ENCODE results near the gene EPB41L1. TPM values are rescaled to one million over a fixed set of nuclear protein-coding genes. Genes with fewer than 3 reads are reported as not detected.

The EPB41L1 gene
- polyA plus RNA-seq, 3 donors, result 65.6 to 68.0 (median 67.0) TPM

GRCh38 chr20:36255445-36255844 is 100.9 kb downstream of the EPB41L1 start:
- no peak for DNase-seq

GRCh38 chr20:36259177-36260061 is 104.9 kb downstream of the EPB41L1 start:
- DNase-seq, result no peak

- no peak for DNase-seq
Measured at GRCh38 chr20:36260316-36260715, 105.8 kb downstream of the EPB41L1 start.

GRCh38 chr20:36261389-36262105 is 107.0 kb downstream of the EPB41L1 start:
- DNase-seq, result no peak

- DNase-seq, result no peak
Measured at GRCh38 chr20:36262440-36262839, 107.9 kb downstream of the EPB41L1 start.

- no peak for DNase-seq
Measured at GRCh38 chr20:36264426-36265246, 110.1 kb downstream of the EPB41L1 start.

- no peak for DNase-seq
Measured at GRCh38 chr20:36266189-36266588, 111.6 kb downstream of the EPB41L1 start.

GRCh38 chr20:36267605-36268381 is 113.3 kb downstream of the EPB41L1 start:
- no peak for DNase-seq

- no peak for DNase-seq
Measured at GRCh38 chr20:36268440-36269342, 114.2 kb downstream of the EPB41L1 start.

GRCh38 chr20:36269507-36269906 is 115.0 kb downstream of the EPB41L1 start:
- no peak for DNase-seq

- DNase-seq, result no peak
Measured at GRCh38 chr20:36270744-36271638, 116.5 kb downstream of the EPB41L1 start.

- no peak for DNase-seq
Measured at GRCh38 chr20:36271639-36272546, 117.4 kb downstream of the EPB41L1 start.

- no peak for DNase-seq
Measured at GRCh38 chr20:36272547-36273220, 118.1 kb downstream of the EPB41L1 start.

- DNase-seq, result no peak
Measured at GRCh38 chr20:36273414-36274180, 119.1 kb downstream of the EPB41L1 start.

- DNase-seq, result no peak
Measured at GRCh38 chr20:36274181-36274841, 119.8 kb downstream of the EPB41L1 start.

GRCh38 chr20:36275011-36275410 is 120.5 kb downstream of the EPB41L1 start:
- DNase-seq, result no peak
